ENCODE measurements around the gene METTL8. TPM values are rescaled to one million over a fixed set of nuclear protein-coding genes. Genes with fewer than 3 reads are reported as not detected.
"Not testable (repeated sequence)": the region's sequence is repeated elsewhere in the genome, so short reads cannot be mapped to it uniquely, and the experiment has no call there.

Gene METTL8
- total and polyA plus RNA-seq, 8 donors: 2.2 to 9.0 (median 5.8) TPM

GRCh38 chr2:171431677-171432167 lies 2.1 kb downstream of the METTL8 start:
- no peak overlapping the region for H3K27ac ChIP-seq
- no peak for TF ChIP-seq CTCF (IDR thresholded peaks at IDR 0.05)
- peak in 2 of 6 donors; percentile 11 to 65 for DNase-seq
- no peaks in the 10 kb centered on the region for H3K36me3 ChIP-seq
- no peak for ATAC-seq
- no peak overlapping the region for H3K4me3 ChIP-seq
- intact Hi-C loops (cut with DNase I): no loop called here
- WGBS, 2 donors: 94% methylated on average over 9 of the region's 9 CpGs
- peaks cover 0 to 18% (median 7%) of the 10 kb centered on the region in 3 donors for H3K4me1 ChIP-seq
- no peaks in the 10 kb centered on the region for H3K9me3 ChIP-seq
- FAIRE-seq: no peak
- H3K27me3 ChIP-seq: no peaks in the 10 kb centered on the region

- FAIRE-seq (no peak), DNase-seq (no peak), ATAC-seq (no peak)
- Histone ChIP-seq H3K9me3 (no peaks in the 10 kb centered on the region), H3K4me3 (no peak overlapping the region), H3K27me3 (no peaks in the 10 kb centered on the region), H3K36me3 (no peaks in the 10 kb centered on the region), H3K27ac (no peak overlapping the region), H3K4me1 (peaks cover 0 to 18% (median 7%) of the 10 kb centered on the region in 3 donors)
- intact Hi-C loops (cut with DNase I): no loop called here
- 94 to 98% methylated on average over 7 of the region's 7 CpGs for WGBS, 2 donors
- no peak for TF ChIP-seq CTCF (IDR thresholded peaks at IDR 0.05)
These were observed 3.0 kb downstream of the METTL8 start for GRCh38 chr2:171430516-171431410.

GRCh38 chr2:171422710-171423495 lies 10.9 kb downstream of the METTL8 start:
- DNase-seq; FAIRE-seq; intact Hi-C loops (cut with DNase I); ATAC-seq; H3K4me3 ChIP-seq; H3K9me3 ChIP-seq; H3K27ac ChIP-seq; H3K36me3 ChIP-seq; H3K4me1 ChIP-seq; H3K27me3 ChIP-seq: not testable (repeated sequence)
- 90 to 92% methylated on average over 2 of the region's 2 CpGs for WGBS, 2 donors

- H3K9me3 ChIP-seq: no peaks in the 10 kb centered on the region
- FAIRE-seq: no peak
- intact Hi-C loops (cut with DNase I): no loop called here
- no peak for TF ChIP-seq CTCF (IDR thresholded peaks at IDR 0.05)
- no peak overlapping the region for H3K27ac ChIP-seq
- DNase-seq: no peak
- H3K4me1 ChIP-seq: no peaks in the 10 kb centered on the region
- no peak overlapping the region for H3K4me3 ChIP-seq
- H3K36me3 ChIP-seq: no peaks in the 10 kb centered on the region
- H3K27me3 ChIP-seq: no peaks in the 10 kb centered on the region
- ATAC-seq: no peak
- 82 to 83% methylated on average over 3 of the region's 3 CpGs for WGBS, 2 donors
These were observed 12.8 kb downstream of the METTL8 start for GRCh38 chr2:171420728-171421563.

GRCh38 chr2:171419333-171419732 lies 14.5 kb downstream of the METTL8 start:
- WGBS, 2 donors: 54 to 65% methylated on average over 2 of the region's 2 CpGs
- Histone ChIP-seq H3K4me1 (peaks cover 0 to 4% (median 0%) of the 10 kb centered on the region in 3 donors), H3K36me3 (no peaks in the 10 kb centered on the region), H3K27ac (no peak overlapping the region), H3K4me3 (no peak overlapping the region), H3K27me3 (no peaks in the 10 kb centered on the region), H3K9me3 (no peaks in the 10 kb centered on the region)
- intact Hi-C loops (cut with DNase I): loop anchor here in 1 of 3 donors (5.0 to 10.0 kb wide), 2 partner anchors 255 to 452 kb away; partner anchors contain the start of gene TLK1
- DNase-seq: no peak
- ATAC-seq: no peak
- FAIRE-seq: no peak
- TF ChIP-seq CTCF (IDR thresholded peaks at IDR 0.05): no peak

Data from pancreas (tissue), 10 donors.